ENCODE measurements around the gene KRTAP4-11.

DNA sequence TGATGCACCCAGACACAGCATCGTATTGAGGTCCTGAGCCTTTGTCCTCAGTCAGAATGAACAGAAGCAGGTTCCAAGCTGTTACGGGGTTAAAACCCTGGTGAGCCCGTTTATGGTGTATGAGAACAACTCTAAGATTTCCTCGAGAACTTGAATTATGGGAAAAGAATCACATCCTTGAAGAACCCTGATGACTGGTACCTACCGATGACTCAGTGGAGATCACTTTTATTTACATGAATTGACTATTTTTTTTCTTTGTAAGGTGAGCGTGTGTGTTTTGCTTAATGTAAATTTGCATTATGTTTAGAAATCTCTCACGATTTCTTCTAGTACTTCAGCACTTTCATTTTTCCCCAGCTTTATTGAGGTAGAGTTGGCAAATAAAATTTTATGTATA, 45.7 kb upstream of the KRTAP4-11 start:
- TF ChIP-seq GABPA (IDR thresholded peaks at IDR 0.05; ENCODE audit: borderline replicate concordance, insufficient read depth, low read length) (no peak), JUN (IDR thresholded peaks at IDR 0.05; ENCODE audit: low read depth, low read length) (no peak)
- TF ChIP-seq, protein P1, sequence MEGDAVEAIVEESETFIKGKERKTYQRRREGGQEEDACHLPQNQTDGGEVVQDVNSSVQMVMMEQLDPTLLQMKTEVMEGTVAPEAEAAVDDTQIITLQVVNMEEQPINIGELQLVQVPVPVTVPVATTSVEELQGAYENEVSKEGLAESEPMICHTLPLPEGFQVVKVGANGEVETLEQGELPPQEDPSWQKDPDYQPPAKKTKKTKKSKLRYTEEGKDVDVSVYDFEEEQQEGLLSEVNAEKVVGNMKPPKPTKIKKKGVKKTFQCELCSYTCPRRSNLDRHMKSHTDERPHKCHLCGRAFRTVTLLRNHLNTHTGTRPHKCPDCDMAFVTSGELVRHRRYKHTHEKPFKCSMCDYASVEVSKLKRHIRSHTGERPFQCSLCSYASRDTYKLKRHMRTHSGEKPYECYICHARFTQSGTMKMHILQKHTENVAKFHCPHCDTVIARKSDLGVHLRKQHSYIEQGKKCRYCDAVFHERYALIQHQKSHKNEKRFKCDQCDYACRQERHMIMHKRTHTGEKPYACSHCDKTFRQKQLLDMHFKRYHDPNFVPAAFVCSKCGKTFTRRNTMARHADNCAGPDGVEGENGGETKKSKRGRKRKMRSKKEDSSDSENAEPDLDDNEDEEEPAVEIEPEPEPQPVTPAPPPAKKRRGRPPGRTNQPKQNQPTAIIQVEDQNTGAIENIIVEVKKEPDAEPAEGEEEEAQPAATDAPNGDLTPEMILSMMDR (IDR thresholded peaks at IDR 0.05; ENCODE audit: control extremely low read depth in 1 of 3, insufficient read depth in 1 of 3, low read depth in 1 of 3, low read length in 3 of 3) = no peak
